ENCODE data around the gene ANKRD10. TPM values are rescaled to one million over a fixed set of nuclear protein-coding genes. Genes with fewer than 3 reads are reported as not detected.
"Not testable (repeated sequence)": the region's sequence is repeated elsewhere in the genome, so short reads cannot be mapped to it uniquely, and the experiment has no call there.

ANKRD10 gene
- total and polyA plus RNA-seq, 2 experiments from 2014 or later: 39.9 to 42.7 TPM

GRCh38 chr13:110960204-110960603 lies 45.3 kb upstream of the ANKRD10 start:
- Histone ChIP-seq H3F3A (ENCODE audit: insufficient read depth) (peaks cover 9% of the 10 kb centered on the region), H3K9ac (no peak overlapping the region), H3K9me2 (ENCODE audit: insufficient read depth) (no peaks in the 10 kb centered on the region), H2AFZ (no peak overlapping the region), H3K36me3 (ENCODE audit: low read depth) (no peaks in the 10 kb centered on the region), H3K4me2 (ENCODE audit: unreplicated experiment) (no peak overlapping the region), H3K27ac (no peak overlapping the region), H3K4me3 (no peak overlapping the region), H4K20me1 (ENCODE audit: insufficient read depth) (no peaks in the 10 kb centered on the region), H3K79me2 (ENCODE audit: insufficient read depth) (no peaks in the 10 kb centered on the region), H3K9me3 (ENCODE audit: low read depth) (no peaks in the 10 kb centered on the region), H3K4me1 (ENCODE audit: insufficient read depth) (0 out of 2 replicates have a peak, but pooled peaks cover 4% of the 10 kb centered on the region), H3K27me3 (replicated peaks; ENCODE audit: insufficient read depth) (no peaks in the 10 kb centered on the region)
- no peak for DNase-seq
- 93 to 98% methylated on average over 2 of the region's 2 CpGs for WGBS, 2 experiments (ENCODE audit: low coverage in 1 of 2, low lambda C conversion rate in 2 of 2, missing lambda C conversion rate in 2 of 2)
- in situ Hi-C loops (cut with MboI): no loop called here
- TF ChIP-seq EZH2 (IDR thresholded peaks at IDR 0.05; ENCODE audit: insufficient read depth, poor library complexity, severe bottlenecking): no peak
- no peak for TF ChIP-seq EZH2phosphoT487 (IDR thresholded peaks at IDR 0.05; ENCODE audit: insufficient read depth, low read depth)

DNA sequence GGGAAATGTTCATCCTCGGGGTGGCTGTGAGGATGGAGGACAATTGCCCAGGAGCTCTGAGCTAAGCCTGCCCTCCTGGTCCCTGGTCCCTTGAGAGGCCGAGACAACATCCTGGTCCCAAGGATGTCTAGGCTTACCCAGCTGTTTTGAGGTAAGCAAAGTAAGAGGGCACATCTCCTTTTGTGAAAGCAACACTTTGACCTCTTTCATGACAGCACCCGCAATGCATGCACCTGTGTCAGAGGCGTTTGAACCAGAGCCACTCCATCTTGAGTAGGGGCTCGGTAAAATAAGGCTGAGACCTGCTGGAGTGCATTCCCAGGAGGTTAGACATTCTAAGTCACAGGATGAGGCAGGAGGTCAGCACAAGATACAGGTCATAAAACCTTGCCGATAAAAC lies 43.1 kb upstream of the ANKRD10 start:
- no peaks in the 10 kb centered on the region for H3K79me2 ChIP-seq (ENCODE audit: insufficient read depth)
- H2AFZ ChIP-seq: no peak overlapping the region
- H3K27me3 ChIP-seq (replicated peaks; ENCODE audit: insufficient read depth): no peaks in the 10 kb centered on the region
- H3K9me3 ChIP-seq (ENCODE audit: low read depth): no peaks in the 10 kb centered on the region
- no peaks in the 10 kb centered on the region for H3K9me2 ChIP-seq (ENCODE audit: insufficient read depth)
- in situ Hi-C loops (cut with MboI): no loop called here
- TF ChIP-seq EZH2phosphoT487 (IDR thresholded peaks at IDR 0.05; ENCODE audit: insufficient read depth, low read depth): no peak
- no peak for TF ChIP-seq EZH2 (IDR thresholded peaks at IDR 0.05; ENCODE audit: insufficient read depth, poor library complexity, severe bottlenecking)
- H3K36me3 ChIP-seq (ENCODE audit: low read depth): no peaks in the 10 kb centered on the region
- H3K9ac ChIP-seq: no peak overlapping the region
- WGBS, 2 experiments (ENCODE audit: low coverage in 1 of 2, low lambda C conversion rate in 2 of 2, missing lambda C conversion rate in 2 of 2): 91 to 97% methylated on average over 6 of the region's 6 CpGs
- H3K4me3 ChIP-seq: no peak overlapping the region
- peaks cover 10% of the 10 kb centered on the region for H3K4me1 ChIP-seq (ENCODE audit: insufficient read depth)
- H4K20me1 ChIP-seq (ENCODE audit: insufficient read depth): no peaks in the 10 kb centered on the region
- no peak overlapping the region for H3K27ac ChIP-seq
- no peak overlapping the region for H3K4me2 ChIP-seq (ENCODE audit: unreplicated experiment)
- no peak for DNase-seq
- no peaks in the 10 kb centered on the region for H3F3A ChIP-seq (ENCODE audit: insufficient read depth)

GRCh38 chr13:110957181-110957884 lies 42.5 kb upstream of the ANKRD10 start:
- no peaks in the 10 kb centered on the region for H3K36me3 ChIP-seq (ENCODE audit: low read depth)
- 84 to 85% methylated on average over 10 of the region's 10 CpGs for WGBS, 2 experiments (ENCODE audit: low coverage in 1 of 2, low lambda C conversion rate in 2 of 2, missing lambda C conversion rate in 2 of 2)
- H3K27ac ChIP-seq: no peak overlapping the region
- no peaks in the 10 kb centered on the region for H3F3A ChIP-seq (ENCODE audit: insufficient read depth)
- H3K4me1 ChIP-seq (ENCODE audit: insufficient read depth): peaks cover 10% of the 10 kb centered on the region
- H3K4me2 ChIP-seq (ENCODE audit: unreplicated experiment): no peak overlapping the region
- TF ChIP-seq EZH2phosphoT487 (IDR thresholded peaks at IDR 0.05; ENCODE audit: insufficient read depth, low read depth): no peak
- TF ChIP-seq EZH2 (IDR thresholded peaks at IDR 0.05; ENCODE audit: insufficient read depth, poor library complexity, severe bottlenecking): no peak
- H3K4me3 ChIP-seq: no peak overlapping the region
- no peaks in the 10 kb centered on the region for H3K9me3 ChIP-seq (ENCODE audit: low read depth)
- no peaks in the 10 kb centered on the region for H4K20me1 ChIP-seq (ENCODE audit: insufficient read depth)
- no peaks in the 10 kb centered on the region for H3K79me2 ChIP-seq (ENCODE audit: insufficient read depth)
- peak; percentile 38 for DNase-seq
- H2AFZ ChIP-seq: no peak overlapping the region
- in situ Hi-C loops (cut with MboI): no loop called here
- H3K9ac ChIP-seq: no peak overlapping the region
- no peaks in the 10 kb centered on the region for H3K27me3 ChIP-seq (replicated peaks; ENCODE audit: insufficient read depth)
- no peaks in the 10 kb centered on the region for H3K9me2 ChIP-seq (ENCODE audit: insufficient read depth)

DNA sequence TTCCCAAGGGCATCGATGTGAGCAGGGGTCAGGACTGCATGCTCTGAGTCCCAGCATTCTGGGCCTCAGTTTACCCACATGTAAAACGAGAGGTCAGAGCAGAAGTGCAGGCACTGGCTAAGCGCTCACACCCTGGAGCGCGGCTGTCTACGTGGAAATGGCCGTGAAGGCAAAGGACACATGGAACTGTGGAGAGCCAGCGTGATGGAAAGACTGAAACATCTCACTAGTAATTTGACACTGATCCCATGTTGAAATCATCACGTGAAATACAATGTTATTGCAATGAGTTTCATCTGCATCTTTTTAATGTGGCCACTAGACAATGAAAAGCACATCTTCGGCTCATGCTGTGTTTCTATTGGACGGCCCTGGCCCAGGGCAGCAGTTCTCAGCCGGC lies 41.3 kb upstream of the ANKRD10 start:
- H2AFZ ChIP-seq; H3F3A ChIP-seq (ENCODE audit: insufficient read depth); H3K27ac ChIP-seq; H3K9me3 ChIP-seq (ENCODE audit: low read depth); H3K4me2 ChIP-seq (ENCODE audit: unreplicated experiment); in situ Hi-C loops (cut with MboI); H4K20me1 ChIP-seq (ENCODE audit: insufficient read depth); H3K9me2 ChIP-seq (ENCODE audit: insufficient read depth); H3K9ac ChIP-seq; H3K79me2 ChIP-seq (ENCODE audit: insufficient read depth); H3K36me3 ChIP-seq (ENCODE audit: low read depth); H3K4me3 ChIP-seq; H3K27me3 ChIP-seq (replicated peaks; ENCODE audit: insufficient read depth): not testable (repeated sequence)
- H3K4me1 ChIP-seq (ENCODE audit: insufficient read depth): peaks cover 10% of the 10 kb centered on the region
- peak; percentile 52 for DNase-seq
- 49 to 50% methylated on average over 11 to 12 of the region's 12 CpGs for WGBS, 2 experiments (ENCODE audit: low coverage in 1 of 2, low lambda C conversion rate in 2 of 2, missing lambda C conversion rate in 2 of 2)

DNA sequence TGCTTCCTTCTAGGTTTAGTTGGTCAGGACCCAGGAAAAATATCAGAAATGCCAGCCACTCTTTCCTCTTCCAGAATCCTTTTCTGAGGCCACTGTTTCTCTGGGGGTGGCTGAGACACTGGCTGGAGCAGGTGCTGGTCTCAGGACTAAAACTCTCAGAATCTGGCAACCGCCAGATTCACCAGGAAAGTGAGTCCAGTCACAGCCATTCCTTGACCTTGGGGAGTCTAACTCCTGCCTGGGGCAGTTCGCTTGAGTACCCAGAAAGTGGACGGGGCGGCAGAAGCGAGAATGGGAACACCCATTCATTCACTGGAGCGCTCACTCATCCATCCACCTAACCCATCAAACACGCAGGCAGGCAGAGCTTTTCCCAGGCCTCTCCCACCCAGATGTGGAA lies 40.7 kb upstream of the ANKRD10 start:
- H3K9me2 ChIP-seq (ENCODE audit: insufficient read depth); H3K9me3 ChIP-seq (ENCODE audit: low read depth); DNase-seq; in situ Hi-C loops (cut with MboI); H3K27me3 ChIP-seq (replicated peaks; ENCODE audit: insufficient read depth); H3K4me3 ChIP-seq; H4K20me1 ChIP-seq (ENCODE audit: insufficient read depth); H3F3A ChIP-seq (ENCODE audit: insufficient read depth); H3K4me2 ChIP-seq (ENCODE audit: unreplicated experiment); H3K36me3 ChIP-seq (ENCODE audit: low read depth); H3K79me2 ChIP-seq (ENCODE audit: insufficient read depth): not testable (repeated sequence)
- Histone ChIP-seq H3K4me1 (ENCODE audit: insufficient read depth) (peaks cover 10% of the 10 kb centered on the region), H3K27ac (peak overlapping the region; percentile 87), H2AFZ (peak overlapping the region; percentile 42; the same call in 1 of the 2 replicates), H3K9ac (peak overlapping the region; percentile 67)
- WGBS, 2 experiments (ENCODE audit: low coverage in 1 of 2, low lambda C conversion rate in 2 of 2, missing lambda C conversion rate in 2 of 2): 79 to 81% methylated on average over 4 of the region's 7 CpGs

DNA sequence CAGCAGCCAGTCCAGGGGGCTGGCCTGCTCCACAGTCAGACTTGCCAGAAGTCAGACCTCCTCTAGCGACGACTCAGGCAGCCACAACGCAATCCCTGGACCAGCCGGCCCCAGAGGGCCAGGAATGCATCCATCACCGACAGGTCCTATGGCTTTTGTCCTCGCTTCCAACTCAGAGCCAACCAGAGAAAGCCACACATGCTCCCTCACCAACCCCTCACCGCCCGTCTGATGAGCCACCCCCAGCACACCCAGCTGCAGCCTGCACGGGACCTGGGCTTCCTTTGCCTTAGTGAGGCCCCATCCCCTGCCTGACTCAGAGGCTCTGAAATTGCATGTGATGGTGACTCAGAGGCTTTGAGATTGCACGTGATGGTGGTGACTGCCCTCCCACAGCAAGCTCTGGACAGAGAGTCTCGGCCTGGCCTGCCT lies 40.2 kb upstream of the ANKRD10 start:
- WGBS, 2 experiments (ENCODE audit: low coverage in 1 of 2, low lambda C conversion rate in 2 of 2, missing lambda C conversion rate in 2 of 2): 2 to 3% methylated on average over 9 to 11 of the region's 11 CpGs
- H4K20me1 ChIP-seq (ENCODE audit: insufficient read depth); H3F3A ChIP-seq (ENCODE audit: insufficient read depth); H3K9me3 ChIP-seq (ENCODE audit: low read depth); in situ Hi-C loops (cut with MboI); H3K36me3 ChIP-seq (ENCODE audit: low read depth); H3K79me2 ChIP-seq (ENCODE audit: insufficient read depth); H3K27me3 ChIP-seq (replicated peaks; ENCODE audit: insufficient read depth); H3K9me2 ChIP-seq (ENCODE audit: insufficient read depth); H3K4me3 ChIP-seq: not testable (repeated sequence)
- H3K4me1 ChIP-seq (ENCODE audit: insufficient read depth): peaks cover 10% of the 10 kb centered on the region
- H3K4me2 ChIP-seq (ENCODE audit: unreplicated experiment): peak overlapping the region; percentile 49
- peak overlapping the region; percentile 76 for H2AFZ ChIP-seq
- H3K27ac ChIP-seq: peak overlapping the region; percentile 87
- H3K9ac ChIP-seq: peak overlapping the region; percentile 67
- peak; percentile 94 for DNase-seq

DNA sequence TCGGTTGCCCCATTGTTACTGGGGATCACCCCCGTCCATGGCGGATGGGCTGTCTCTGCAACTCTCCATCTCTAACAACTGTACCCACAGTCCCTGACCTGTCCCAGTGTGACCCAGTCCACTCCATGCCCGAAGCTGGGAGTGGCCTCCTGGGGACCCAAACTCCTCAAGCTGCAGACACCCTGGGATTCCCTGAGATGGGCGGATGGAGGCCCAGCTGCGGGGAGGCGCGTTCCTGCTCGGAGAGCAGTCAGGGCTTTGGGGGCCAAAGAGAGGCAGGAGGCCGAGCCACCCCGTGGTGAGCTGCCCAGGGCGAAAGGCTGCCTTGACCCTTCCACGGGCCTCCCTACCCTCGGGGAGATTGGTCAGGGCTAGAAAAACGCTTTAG lies 39.7 kb upstream of the ANKRD10 start:
- in situ Hi-C loops (cut with MboI); H3K79me2 ChIP-seq (ENCODE audit: insufficient read depth); H3K27me3 ChIP-seq (replicated peaks; ENCODE audit: insufficient read depth); H3K9me2 ChIP-seq (ENCODE audit: insufficient read depth); H3K9me3 ChIP-seq (ENCODE audit: low read depth); H3K4me3 ChIP-seq; H3F3A ChIP-seq (ENCODE audit: insufficient read depth); H4K20me1 ChIP-seq (ENCODE audit: insufficient read depth); H3K36me3 ChIP-seq (ENCODE audit: low read depth); DNase-seq: not testable (repeated sequence)
- Histone ChIP-seq H3K9ac (peak overlapping the region; percentile 60), H3K4me2 (ENCODE audit: unreplicated experiment) (peak overlapping the region; percentile 49), H3K27ac (peak overlapping the region; percentile 57), H3K4me1 (ENCODE audit: insufficient read depth) (peaks cover 10% of the 10 kb centered on the region), H2AFZ (peak overlapping the region; percentile 76)
- WGBS, 2 experiments (ENCODE audit: low coverage in 1 of 2, low lambda C conversion rate in 2 of 2, missing lambda C conversion rate in 2 of 2): 87 to 92% methylated on average over 13 of the region's 15 CpGs
